HCT116 (cell line): Measurements from ENCODE around the gene COL18A1.

ENCODE experiments used
- POLR2A ChIP-seq: IDR thresholded peaks from 2 replicates; pipeline ENCODE4 v1.7.0; 2011; ENCODE audit warnings: borderline replicate concordance; ENCODE audit not compliant: insufficient read depth, insufficient read length; ENCODE audit errors: extremely low read depth
- RAD21 ChIP-seq: IDR thresholded peaks from 2 replicates; pipeline ENCODE4 v1.6.1; 2012; ENCODE audit warnings: low read depth, mild to moderate bottlenecking
- ZFX ChIP-seq: fragments of 450-650 bp; IDR thresholded peaks from 2 replicates; pipeline ENCODE4 v1.6.1; 2017
- TF ChIP-seq, protein P1 (sequence below), 3 experiments: fragments of 200-600 bp in 1 of 3; sonication (generic) in 1 of 3; IDR thresholded peaks in 2 of 3; conservative IDR thresholded peaks in 1 of 3; 2 replicates each; pipeline ENCODE4 v1.5.1; 2012 to 2017; ENCODE audit warnings: low read depth in 2 of 3, low read length in 2 of 3, antibody characterized with exemption in 1 of 3, borderline replicate concordance in 1 of 3, control low read depth in 1 of 3, mild to moderate bottlenecking in 1 of 3, mixed read lengths in 1 of 3, mixed run types in 1 of 3, moderate library complexity in 1 of 3; ENCODE audit not compliant: insufficient read depth in 1 of 3

DNA sequence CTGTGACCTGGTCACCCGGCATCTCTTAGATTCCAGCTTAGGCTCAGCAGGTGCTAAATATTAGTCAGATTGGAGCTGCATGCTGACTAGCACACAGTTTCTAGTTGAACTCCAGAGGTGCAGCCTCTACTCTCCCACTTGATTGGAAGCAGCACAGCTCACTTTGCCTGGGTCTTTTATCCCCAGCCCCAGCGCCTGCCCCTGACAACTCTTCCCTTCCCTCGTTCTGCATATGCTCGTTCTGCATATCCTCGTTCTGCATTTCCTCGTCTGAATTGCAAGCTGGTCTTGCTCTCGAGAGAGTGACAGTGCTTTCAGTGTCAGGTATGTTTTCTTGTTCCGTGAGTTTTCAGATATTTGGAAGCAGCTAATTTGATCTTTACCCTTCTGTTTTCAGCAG lies 11.7 kb downstream of the COL18A1 start:
- TF ChIP-seq POLR2A (no peak), RAD21 (no peak), ZFX (no peak)
- TF ChIP-seq, protein P1, sequence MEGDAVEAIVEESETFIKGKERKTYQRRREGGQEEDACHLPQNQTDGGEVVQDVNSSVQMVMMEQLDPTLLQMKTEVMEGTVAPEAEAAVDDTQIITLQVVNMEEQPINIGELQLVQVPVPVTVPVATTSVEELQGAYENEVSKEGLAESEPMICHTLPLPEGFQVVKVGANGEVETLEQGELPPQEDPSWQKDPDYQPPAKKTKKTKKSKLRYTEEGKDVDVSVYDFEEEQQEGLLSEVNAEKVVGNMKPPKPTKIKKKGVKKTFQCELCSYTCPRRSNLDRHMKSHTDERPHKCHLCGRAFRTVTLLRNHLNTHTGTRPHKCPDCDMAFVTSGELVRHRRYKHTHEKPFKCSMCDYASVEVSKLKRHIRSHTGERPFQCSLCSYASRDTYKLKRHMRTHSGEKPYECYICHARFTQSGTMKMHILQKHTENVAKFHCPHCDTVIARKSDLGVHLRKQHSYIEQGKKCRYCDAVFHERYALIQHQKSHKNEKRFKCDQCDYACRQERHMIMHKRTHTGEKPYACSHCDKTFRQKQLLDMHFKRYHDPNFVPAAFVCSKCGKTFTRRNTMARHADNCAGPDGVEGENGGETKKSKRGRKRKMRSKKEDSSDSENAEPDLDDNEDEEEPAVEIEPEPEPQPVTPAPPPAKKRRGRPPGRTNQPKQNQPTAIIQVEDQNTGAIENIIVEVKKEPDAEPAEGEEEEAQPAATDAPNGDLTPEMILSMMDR (IDR thresholded peaks at IDR 0.05 in 2 of 3, conservative IDR thresholded peaks at IDR 0.05 in 1 of 3; ENCODE audit: borderline replicate concordance in 1 of 3, insufficient read depth in 1 of 3, low read depth in 2 of 3, low read length in 2 of 3): no peak
